Nephron progenitor cell (in vitro differentiated cells): ENCODE data around the gene NPAS3.

Experiments
- DNase-seq: peaks from one replicate; pipeline ENCODE4 v3.0.0; 2021
- H3K27ac Mint-ChIP-seq: 2 replicates; pipeline ENCODE4 v1.8.0; 2021; ENCODE audit warnings: mild to moderate bottlenecking, moderate library complexity, mixed read lengths
- H3K27me3 Mint-ChIP-seq: 2 replicates; pipeline ENCODE4 v1.8.0; 2021; ENCODE audit warnings: mild to moderate bottlenecking, low read depth, mixed read lengths; ENCODE audit not compliant: poor library complexity
- H3K36me3 Mint-ChIP-seq: 2 replicates; pipeline ENCODE4 v1.8.0; 2021; ENCODE audit warnings: low read depth, mixed read lengths
- H3K4me1 Mint-ChIP-seq: 2 replicates; pipeline ENCODE4 v1.8.0; 2021; ENCODE audit warnings: mixed read lengths
- H3K4me3 Mint-ChIP-seq: 2 replicates; pipeline ENCODE4 v1.8.0; 2021; ENCODE audit warnings: mild to moderate bottlenecking, moderate library complexity, mixed read lengths
- H3K9me3 Mint-ChIP-seq: 2 replicates; pipeline ENCODE4 v1.8.0; 2021; ENCODE audit warnings: mild to moderate bottlenecking, moderate library complexity, mixed read lengths
- TF ChIP-seq, protein P1 (sequence below): fragments of 200-600 bp; sonication (generic); IDR thresholded peaks from 2 replicates; pipeline ENCODE4 v1.5.0; 2021; ENCODE audit warnings: antibody characterized with exemption

Gene NPAS3

DNA sequence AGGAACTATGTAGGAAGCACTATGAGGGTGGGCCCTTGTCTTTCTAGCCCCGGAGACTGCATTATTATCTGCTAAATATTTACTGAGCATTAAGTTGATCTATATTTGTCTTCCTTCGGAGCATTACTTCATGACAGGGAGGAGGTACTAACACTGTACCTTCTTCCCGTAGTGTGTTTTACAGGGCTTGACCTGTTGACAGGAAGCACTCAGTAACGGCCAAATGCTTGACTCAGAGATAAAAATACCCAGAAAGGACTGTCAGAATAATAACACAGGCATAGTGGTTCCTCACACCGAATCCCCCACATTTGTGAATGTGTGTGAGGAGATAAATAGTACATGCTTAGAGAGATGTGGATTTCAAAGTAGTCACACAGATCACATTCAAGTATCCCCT, 545.6 kb downstream of the NPAS3 start:
- no peaks in the 10 kb centered on the region for H3K9me3 Mint-ChIP-seq
- TF ChIP-seq, protein P1, sequence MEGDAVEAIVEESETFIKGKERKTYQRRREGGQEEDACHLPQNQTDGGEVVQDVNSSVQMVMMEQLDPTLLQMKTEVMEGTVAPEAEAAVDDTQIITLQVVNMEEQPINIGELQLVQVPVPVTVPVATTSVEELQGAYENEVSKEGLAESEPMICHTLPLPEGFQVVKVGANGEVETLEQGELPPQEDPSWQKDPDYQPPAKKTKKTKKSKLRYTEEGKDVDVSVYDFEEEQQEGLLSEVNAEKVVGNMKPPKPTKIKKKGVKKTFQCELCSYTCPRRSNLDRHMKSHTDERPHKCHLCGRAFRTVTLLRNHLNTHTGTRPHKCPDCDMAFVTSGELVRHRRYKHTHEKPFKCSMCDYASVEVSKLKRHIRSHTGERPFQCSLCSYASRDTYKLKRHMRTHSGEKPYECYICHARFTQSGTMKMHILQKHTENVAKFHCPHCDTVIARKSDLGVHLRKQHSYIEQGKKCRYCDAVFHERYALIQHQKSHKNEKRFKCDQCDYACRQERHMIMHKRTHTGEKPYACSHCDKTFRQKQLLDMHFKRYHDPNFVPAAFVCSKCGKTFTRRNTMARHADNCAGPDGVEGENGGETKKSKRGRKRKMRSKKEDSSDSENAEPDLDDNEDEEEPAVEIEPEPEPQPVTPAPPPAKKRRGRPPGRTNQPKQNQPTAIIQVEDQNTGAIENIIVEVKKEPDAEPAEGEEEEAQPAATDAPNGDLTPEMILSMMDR, result no peak
- DNase-seq, result no peak
- no peaks in the 10 kb centered on the region for H3K36me3 Mint-ChIP-seq
- no peak overlapping the region for H3K4me3 Mint-ChIP-seq
- H3K27me3 Mint-ChIP-seq, result peaks cover 5% of the 10 kb centered on the region
- peaks cover 74% of the 10 kb centered on the region for H3K4me1 Mint-ChIP-seq
- H3K27ac Mint-ChIP-seq, result peak overlapping the region; percentile 76

DNA sequence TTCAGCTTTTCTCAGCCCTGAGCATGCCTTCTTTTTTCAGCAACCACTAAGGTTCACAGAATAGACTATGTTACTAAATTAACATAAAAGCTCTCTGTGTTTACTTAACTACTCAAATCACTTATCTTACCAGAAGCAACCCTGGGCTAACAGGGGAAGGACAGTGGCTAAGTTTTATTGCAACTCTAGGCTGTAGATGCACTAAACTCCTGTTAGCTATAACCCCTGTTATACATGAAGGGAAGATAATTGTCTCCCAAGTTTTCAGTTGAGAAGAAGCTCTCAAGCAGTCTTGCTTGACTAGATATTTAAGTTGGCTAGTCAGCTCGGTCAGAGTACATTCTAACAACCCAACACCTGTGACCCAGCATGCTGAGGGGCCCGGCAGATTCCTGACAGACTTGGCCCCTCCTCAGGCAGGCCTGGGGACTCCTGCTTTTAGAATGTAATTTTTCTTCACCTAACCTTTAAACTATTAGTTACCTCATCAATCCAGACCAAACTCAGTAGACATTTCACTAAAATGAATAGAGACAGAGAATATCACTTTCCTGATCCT, 547.7 kb downstream of the NPAS3 start:
- Mint-ChIP-seq H3K4me3 (no peak overlapping the region), H3K27ac (peak overlapping the region; percentile 38), H3K27me3 (no peaks in the 10 kb centered on the region), H3K9me3 (no peaks in the 10 kb centered on the region), H3K4me1 (peaks cover 63% of the 10 kb centered on the region), H3K36me3 (no peaks in the 10 kb centered on the region)
- no peak for DNase-seq
- TF ChIP-seq, protein P1, result no peak

DNA sequence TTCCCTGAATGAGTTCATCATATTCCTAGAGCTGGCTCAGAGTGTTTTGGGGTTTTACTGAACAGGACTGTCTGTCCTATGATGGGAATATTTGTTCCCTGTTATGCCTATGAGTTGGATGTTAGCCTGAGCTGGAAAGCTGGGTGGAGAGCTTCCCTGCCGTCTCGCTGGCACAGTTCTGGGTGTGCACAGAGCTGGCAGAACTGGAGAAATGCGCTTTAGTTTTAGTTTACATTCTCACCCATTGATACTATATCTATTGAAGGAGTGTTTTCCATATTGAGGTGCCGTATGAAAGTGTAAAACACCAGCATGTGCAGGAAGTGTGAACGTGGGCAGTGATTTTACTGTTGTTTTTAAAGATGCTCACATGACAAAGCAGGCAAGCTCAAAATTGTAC, 549.9 kb downstream of the NPAS3 start:
- H3K27ac Mint-ChIP-seq, result no peak overlapping the region

DNA sequence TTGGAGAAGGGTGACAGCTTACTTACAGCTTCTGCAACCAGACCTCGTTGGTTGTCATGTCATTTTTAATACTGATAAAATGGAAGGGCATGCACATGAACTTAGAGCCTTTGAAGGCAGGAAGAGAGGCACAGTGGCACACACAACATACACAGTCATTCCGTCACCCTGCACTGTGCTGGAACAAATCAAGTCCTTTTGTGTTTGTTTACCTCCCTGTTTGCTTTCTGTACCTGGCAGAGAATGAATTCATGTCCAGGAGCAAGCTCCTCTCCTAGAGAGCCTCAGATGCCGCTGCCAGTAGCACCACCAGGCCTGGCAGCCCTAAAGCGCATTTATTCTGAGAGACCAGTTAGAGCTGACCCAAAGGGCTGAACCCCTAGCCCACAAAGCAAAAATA, 551.9 kb downstream of the NPAS3 start:
- Mint-ChIP-seq H3K36me3 (peaks cover 12% of the 10 kb centered on the region), H3K9me3 (peaks cover 14% of the 10 kb centered on the region), H3K4me3 (no peak overlapping the region), H3K27ac (no peak overlapping the region), H3K4me1 (peaks cover 45% of the 10 kb centered on the region), H3K27me3 (no peaks in the 10 kb centered on the region)
- TF ChIP-seq, protein P1, result no peak
- no peak for DNase-seq

More for the DNA sequence above, 549.9 kb downstream of the NPAS3 start:
- no peaks in the 10 kb centered on the region for H3K36me3 Mint-ChIP-seq
- H3K9me3 Mint-ChIP-seq, result no peaks in the 10 kb centered on the region
- H3K4me3 Mint-ChIP-seq, result no peak overlapping the region
- H3K4me1 Mint-ChIP-seq, result peaks cover 64% of the 10 kb centered on the region
- no peaks in the 10 kb centered on the region for H3K27me3 Mint-ChIP-seq
- TF ChIP-seq, protein P1, result no peak
- no peak for DNase-seq

DNA sequence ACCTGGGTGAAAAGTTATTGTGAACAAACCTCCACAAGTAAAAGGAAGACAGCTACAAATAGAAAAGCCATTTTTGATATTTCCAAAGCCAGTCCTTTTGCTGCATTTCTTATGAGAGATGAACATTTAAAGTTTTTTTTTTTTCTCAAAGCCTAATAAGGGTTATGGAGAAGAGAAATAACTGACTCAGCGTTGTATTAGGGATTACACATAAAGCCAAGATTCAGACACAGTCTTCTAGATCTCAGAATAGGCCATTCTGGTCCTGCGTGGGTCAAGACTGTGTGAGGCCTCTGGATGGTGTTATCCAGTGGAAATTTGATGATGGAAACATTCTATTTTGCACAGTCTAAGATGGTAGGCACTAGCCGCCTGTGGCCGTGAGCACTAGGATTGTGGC, 552.4 kb downstream of the NPAS3 start:
- TF ChIP-seq, protein P1, result no peak
- peaks cover 20% of the 10 kb centered on the region for H3K9me3 Mint-ChIP-seq
- no peak overlapping the region for H3K4me3 Mint-ChIP-seq
- no peaks in the 10 kb centered on the region for H3K27me3 Mint-ChIP-seq
- peaks cover 17% of the 10 kb centered on the region for H3K36me3 Mint-ChIP-seq
- H3K27ac Mint-ChIP-seq, result no peak overlapping the region
- H3K4me1 Mint-ChIP-seq, result peaks cover 39% of the 10 kb centered on the region
- no peak for DNase-seq

DNA sequence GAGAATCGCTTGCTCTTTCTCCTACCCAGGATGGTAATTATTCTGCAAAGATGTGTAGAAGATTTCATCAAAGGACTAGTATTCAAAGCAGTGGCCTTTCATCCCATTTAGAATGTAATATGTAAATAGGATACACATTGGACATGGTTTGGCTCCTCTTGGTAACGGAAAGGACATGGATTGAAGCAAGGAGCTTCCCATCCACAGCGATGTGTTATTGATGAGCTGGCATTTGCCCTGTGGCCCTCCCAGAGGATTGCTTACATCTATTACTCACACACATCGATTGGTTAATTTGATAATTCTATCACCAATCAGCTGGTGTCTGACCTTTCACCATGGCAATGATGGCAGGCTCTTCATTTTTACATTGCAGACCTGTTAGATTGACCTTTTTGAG, 553.8 kb downstream of the NPAS3 start:
- peak overlapping the region; percentile 24 for H3K4me3 Mint-ChIP-seq
- H3K27me3 Mint-ChIP-seq, result no peaks in the 10 kb centered on the region
- TF ChIP-seq, protein P1, result no peak
- H3K27ac Mint-ChIP-seq, result peak overlapping the region; percentile 47
- peaks cover 30% of the 10 kb centered on the region for H3K4me1 Mint-ChIP-seq
- peaks cover 28% of the 10 kb centered on the region for H3K36me3 Mint-ChIP-seq
- DNase-seq, result no peak
- H3K9me3 Mint-ChIP-seq, result peaks cover 33% of the 10 kb centered on the region
